SK-N-MC (cell line): ENCODE results near the gene MALRD1.

Experiments
- DNase-seq: peaks from one replicate; pipeline ENCODE4 v3.0.0-alpha.2; 2011; ENCODE audit warnings: low read depth, low spot score
- H3K27ac ChIP-seq: fragments of 200-600 bp; sonication (generic); 2 replicates; pipeline ENCODE4 v1.5.1; 2016; ENCODE audit warnings: mixed run types
- H3K36me3 ChIP-seq: fragments of 200-600 bp; sonication (generic); 2 replicates; pipeline ENCODE4 v1.6.1; 2017; ENCODE audit warnings: antibody characterized with exemption, low read length, mixed read lengths; ENCODE audit not compliant: insufficient read depth
- H3K4me3 ChIP-seq: fragments of 200-600 bp; sonication (generic); 2 replicates; pipeline ENCODE4 v1.5.1; 2016
- H3K9ac ChIP-seq: fragments of 200-600 bp; sonication (generic); 2 replicates; pipeline ENCODE4 v1.8.0; 2017; ENCODE audit warnings: mixed run types, mixed read lengths; ENCODE audit not compliant: insufficient read length
- H3K9me3 ChIP-seq: fragments of 200-600 bp; sonication (generic); 2 replicates; pipeline ENCODE4 v1.6.1; 2017; ENCODE audit warnings: low read depth, mild to moderate bottlenecking, antibody characterized with exemption, low read length, moderate library complexity, mixed read lengths
- EZH2 ChIP-seq: fragments of 200-600 bp; sonication (generic); IDR thresholded peaks from one replicate; pipeline ENCODE4 v1.6.1; 2017; ENCODE audit warnings: antibody characterized with exemption
- FOXP2 ChIP-seq: optimal IDR thresholded peaks from 2 replicates; pipeline ENCODE3; 2011; ENCODE audit warnings: mild to moderate bottlenecking, moderate library complexity; ENCODE audit not compliant: insufficient read depth; ENCODE audit errors: extremely low read length, control extremely low read depth
- POLR2AphosphoS5 ChIP-seq: IDR thresholded peaks from 2 replicates; pipeline ENCODE4 v1.6.1; 2012; ENCODE audit warnings: mild to moderate bottlenecking, low read depth, low read length, borderline replicate concordance

The MALRD1 gene

GRCh38 chr10:19096501-19097073 lies 48.0 kb downstream of the MALRD1 start:
- DNase-seq: no peak
- no peak overlapping the region for H3K9ac ChIP-seq
- no peaks in the 10 kb centered on the region for H3K9me3 ChIP-seq
- H3K27ac ChIP-seq: no peak overlapping the region
- no peaks in the 10 kb centered on the region for H3K36me3 ChIP-seq
- no peak for TF ChIP-seq POLR2AphosphoS5
- no peak for TF ChIP-seq EZH2
- no peak for TF ChIP-seq FOXP2
- no peak overlapping the region for H3K4me3 ChIP-seq

- Histone ChIP-seq H3K9ac (no peak overlapping the region), H3K4me3 (no peak overlapping the region), H3K9me3 (no peaks in the 10 kb centered on the region), H3K27ac (no peak overlapping the region), H3K36me3 (no peaks in the 10 kb centered on the region)
- TF ChIP-seq FOXP2: no peak
- TF ChIP-seq EZH2: no peak
- TF ChIP-seq POLR2AphosphoS5: no peak
- DNase-seq: no peak
Observed at GRCh38 chr10:19097151-19097550, 48.5 kb downstream of the MALRD1 start.

- TF ChIP-seq FOXP2: no peak
- no peak for TF ChIP-seq POLR2AphosphoS5
- no peak overlapping the region for H3K4me3 ChIP-seq
- no peak overlapping the region for H3K27ac ChIP-seq
- no peak overlapping the region for H3K9ac ChIP-seq
- DNase-seq: no peak
- no peaks in the 10 kb centered on the region for H3K36me3 ChIP-seq
- no peaks in the 10 kb centered on the region for H3K9me3 ChIP-seq
Observed at GRCh38 chr10:19098803-19099202, 50.2 kb downstream of the MALRD1 start.

- TF ChIP-seq POLR2AphosphoS5 (no peak), FOXP2 (no peak), EZH2 (no peak)
- no peaks in the 10 kb centered on the region for H3K9me3 ChIP-seq
- H3K4me3 ChIP-seq: no peak overlapping the region
- no peak for DNase-seq
- no peak overlapping the region for H3K9ac ChIP-seq
- no peaks in the 10 kb centered on the region for H3K36me3 ChIP-seq
- H3K27ac ChIP-seq: no peak overlapping the region
Observed at GRCh38 chr10:19107406-19107805, 58.8 kb downstream of the MALRD1 start.

GRCh38 chr10:19111501-19112267 lies 63.1 kb downstream of the MALRD1 start:
- Histone ChIP-seq H3K9me3 (no peaks in the 10 kb centered on the region), H3K36me3 (no peaks in the 10 kb centered on the region), H3K4me3 (no peak overlapping the region), H3K27ac (no peak overlapping the region), H3K9ac (no peak overlapping the region)
- DNase-seq: no peak
- TF ChIP-seq POLR2AphosphoS5 (no peak), FOXP2 (no peak)

- Histone ChIP-seq H3K9ac (no peak overlapping the region), H3K9me3 (no peaks in the 10 kb centered on the region), H3K36me3 (no peaks in the 10 kb centered on the region), H3K27ac (no peak overlapping the region), H3K4me3 (no peak overlapping the region)
- TF ChIP-seq EZH2 (no peak), POLR2AphosphoS5 (no peak), FOXP2 (no peak)
- no peak for DNase-seq
Observed at GRCh38 chr10:19117438-19117837, 68.8 kb downstream of the MALRD1 start.

- DNase-seq: no peak
- H3K9me3 ChIP-seq: no peaks in the 10 kb centered on the region
- no peak overlapping the region for H3K9ac ChIP-seq
- no peak overlapping the region for H3K4me3 ChIP-seq
- no peak overlapping the region for H3K27ac ChIP-seq
- TF ChIP-seq FOXP2 (no peak), POLR2AphosphoS5 (no peak), EZH2 (no peak)
- H3K36me3 ChIP-seq: no peaks in the 10 kb centered on the region
Observed at GRCh38 chr10:19119191-19119590, 70.6 kb downstream of the MALRD1 start.

- H3K9ac ChIP-seq: no peak overlapping the region
- H3K27ac ChIP-seq: no peak overlapping the region
- no peak overlapping the region for H3K4me3 ChIP-seq
- no peak for DNase-seq
- TF ChIP-seq EZH2 (no peak), POLR2AphosphoS5 (no peak), FOXP2 (no peak)
- no peaks in the 10 kb centered on the region for H3K36me3 ChIP-seq
- H3K9me3 ChIP-seq: no peaks in the 10 kb centered on the region
Observed at GRCh38 chr10:19120381-19120908, 71.8 kb downstream of the MALRD1 start.

- Histone ChIP-seq H3K4me3 (no peak overlapping the region), H3K27ac (no peak overlapping the region), H3K9me3 (no peaks in the 10 kb centered on the region), H3K9ac (no peak overlapping the region), H3K36me3 (no peaks in the 10 kb centered on the region)
- no peak for DNase-seq
- TF ChIP-seq EZH2 (no peak), POLR2AphosphoS5 (no peak), FOXP2 (no peak)
Observed at GRCh38 chr10:19133992-19134391, 85.4 kb downstream of the MALRD1 start.
